SK-N-MC (cell line): ENCODE measurements around the gene HSPA1B.

Experiments
- EZH2 ChIP-seq: fragments of 200-600 bp; sonication (generic); IDR thresholded peaks from one replicate; pipeline ENCODE4 v1.6.1; 2017; ENCODE audit warnings: antibody characterized with exemption
- POLR2AphosphoS5 ChIP-seq: IDR thresholded peaks from 2 replicates; pipeline ENCODE4 v1.6.1; 2012; ENCODE audit warnings: mild to moderate bottlenecking, low read depth, low read length, borderline replicate concordance

GRCh38 chr6:31811645-31812044 lies 15.9 kb upstream of the HSPA1B start:
- TF ChIP-seq EZH2 (no peak), POLR2AphosphoS5 (no peak)
